Inflammatory macrophage (primary cell): ENCODE measurements around the gene HSDL2.
"Not testable (repeated sequence)": the region's sequence is repeated elsewhere in the genome, so short reads cannot be mapped to it uniquely, and the experiment has no call there.

Experiments
- DNase-seq, 2 donors: peaks; one replicate each; pipeline ENCODE4 v3.0.0-alpha.2; 2020 to 2022

Gene HSDL2

DNA sequence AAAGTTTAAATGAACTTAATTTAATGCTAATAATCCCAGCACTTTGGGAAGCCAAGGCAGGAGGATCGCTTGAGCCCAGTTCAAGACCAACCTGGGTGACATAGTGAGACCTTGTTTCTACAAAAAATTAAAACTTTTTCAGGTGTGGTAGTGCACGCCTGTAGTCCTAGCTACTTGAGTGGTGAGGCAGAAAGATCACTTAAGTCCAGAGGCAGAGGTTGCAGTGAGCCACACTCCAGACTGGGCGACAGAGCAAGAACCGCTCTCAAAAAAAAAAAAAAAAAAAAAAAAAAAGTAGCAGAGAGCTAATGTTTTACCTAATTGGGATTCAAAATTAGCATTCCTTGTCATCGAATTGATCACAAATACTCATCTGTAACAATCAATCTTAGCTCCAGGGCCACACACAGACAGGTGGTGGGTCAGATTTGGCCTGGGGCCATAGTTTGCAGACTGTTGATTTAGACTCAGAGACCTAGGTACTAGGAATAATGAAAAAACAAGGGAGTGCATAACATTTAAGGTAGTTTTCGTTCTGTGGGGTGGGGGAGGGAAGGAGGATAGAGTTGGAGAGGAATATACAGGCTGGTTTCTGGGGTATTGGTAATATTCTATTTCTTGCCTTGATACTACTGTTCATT, 21.4 kb downstream of the HSDL2 start:
- DNase-seq = no peak

DNA sequence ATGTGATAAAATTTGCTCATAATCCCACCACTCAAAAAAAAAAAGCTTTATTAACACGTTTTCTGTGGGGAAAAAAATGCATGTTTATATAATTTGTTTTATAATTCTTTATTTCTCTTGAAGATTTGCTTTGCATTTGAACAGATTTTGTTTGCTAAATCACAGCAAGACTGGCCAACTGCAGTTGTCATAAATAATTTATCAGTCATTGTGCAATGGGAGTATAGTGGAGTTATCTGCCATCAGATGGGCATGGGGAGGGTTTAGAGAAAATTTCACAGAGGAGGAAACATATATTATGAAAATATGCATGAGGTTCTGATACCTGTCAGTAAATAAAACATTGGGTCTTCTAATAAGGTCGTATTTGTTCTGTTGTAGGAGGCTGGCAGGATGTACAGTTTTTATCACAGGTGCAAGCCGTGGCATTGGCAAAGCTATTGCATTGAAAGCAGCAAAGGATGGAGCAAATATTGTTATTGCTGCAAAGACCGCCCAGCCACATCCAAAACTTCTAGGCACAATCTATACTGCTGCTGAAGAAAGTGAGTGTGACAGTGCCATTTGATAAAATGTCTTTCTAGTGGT, 23.8 kb downstream of the HSDL2 start:
- no peak for DNase-seq

DNA sequence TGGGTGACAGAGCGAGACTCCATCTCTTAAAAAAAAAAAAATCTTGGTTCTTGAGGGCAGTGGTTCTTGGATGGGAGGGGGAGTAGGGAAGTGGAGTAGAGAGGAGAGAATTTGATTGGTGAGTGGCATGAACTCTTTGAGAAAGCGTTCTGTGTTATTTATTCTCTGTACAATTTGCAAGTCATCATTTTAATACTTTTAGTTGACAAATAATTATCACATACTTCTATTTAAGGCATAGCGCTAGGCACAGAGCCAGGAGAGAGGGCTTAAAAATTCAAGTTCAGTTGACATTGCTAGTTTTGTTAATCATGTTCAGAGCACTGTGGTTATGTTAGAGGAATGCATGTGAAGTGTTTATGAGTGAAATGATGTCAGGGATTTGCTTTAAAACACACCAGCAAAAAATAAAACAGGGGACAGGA, 24.6 kb downstream of the HSDL2 start:
- DNase-seq = no peak

DNA sequence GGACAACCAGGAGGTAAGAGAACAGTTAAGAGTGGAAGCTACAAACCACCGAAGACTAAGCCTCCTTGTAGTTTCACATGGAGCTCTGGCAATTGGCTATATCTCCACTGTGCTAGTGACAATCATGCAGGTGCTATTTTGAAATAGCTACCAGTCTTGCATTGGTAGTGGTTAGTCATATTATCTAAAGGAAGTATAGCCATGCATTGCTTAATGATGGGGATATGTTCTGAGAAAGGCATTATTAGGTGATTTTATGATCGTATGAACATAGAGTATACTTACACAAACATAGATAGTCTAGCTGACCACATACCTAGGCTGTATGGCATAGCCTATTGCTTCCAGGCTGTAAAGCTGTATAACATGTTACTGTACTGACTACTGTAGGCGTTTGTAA, 28.4 kb downstream of the HSDL2 start:
- peak; percentile 32 to 58 for DNase-seq

DNA sequence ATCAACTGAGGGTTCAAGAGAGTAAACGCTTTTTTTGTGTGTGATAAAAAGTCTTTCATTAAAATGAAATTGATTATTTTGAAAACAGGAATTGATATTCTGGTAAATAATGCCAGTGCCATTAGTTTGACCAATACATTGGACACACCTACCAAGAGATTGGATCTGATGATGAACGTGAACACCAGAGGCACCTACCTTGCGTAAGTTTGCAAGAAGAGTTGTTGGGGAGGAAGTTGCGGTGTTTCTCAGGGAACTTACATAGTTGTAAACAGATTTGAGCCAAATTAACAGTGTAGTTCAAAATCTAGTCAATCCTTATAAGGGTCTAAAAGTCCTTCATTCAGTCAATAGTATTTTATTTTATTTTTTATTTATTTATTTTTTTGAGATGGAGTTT, 28.9 kb downstream of the HSDL2 start:
- DNase-seq = peak in 1 of 2 donors; percentile 4

DNA sequence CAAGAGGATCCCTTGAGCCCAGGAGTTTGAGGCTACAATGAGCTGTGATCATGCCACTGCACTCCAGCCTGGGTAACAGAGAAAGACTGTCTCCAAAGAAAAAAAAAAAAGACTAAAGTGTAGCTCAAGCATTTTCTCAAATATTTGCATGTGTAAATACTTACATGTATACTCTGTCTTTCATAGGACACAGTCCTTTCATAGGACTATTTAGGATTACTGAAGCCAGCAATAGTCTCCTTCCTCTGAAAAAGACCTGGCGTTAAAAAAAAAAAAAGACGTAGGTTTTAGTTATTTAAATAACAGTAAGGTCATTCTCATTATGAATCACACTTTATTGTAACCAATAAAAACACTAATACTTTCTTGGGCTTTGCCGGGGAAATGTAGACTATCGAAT, 29.9 kb downstream of the HSDL2 start:
- DNase-seq = no peak

DNA sequence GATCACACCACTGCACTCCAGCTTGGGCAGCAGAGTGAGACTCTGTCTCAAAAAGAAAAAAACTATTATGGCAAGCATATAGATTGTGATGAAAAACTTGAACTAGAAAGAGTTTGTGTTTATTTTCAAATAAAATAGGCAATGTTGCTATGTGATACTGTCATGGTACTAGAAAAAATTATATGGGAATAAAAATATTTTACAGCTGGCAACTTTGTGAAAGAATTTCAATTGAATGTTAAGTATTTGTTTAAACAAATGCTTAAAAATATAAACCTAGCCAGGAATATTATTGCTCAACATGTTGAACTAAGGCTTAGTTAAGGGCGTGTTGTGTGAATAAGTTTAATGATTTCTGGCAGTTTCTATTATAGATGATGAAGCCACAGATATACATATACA, 31.7 kb downstream of the HSDL2 start:
- DNase-seq = no peak

DNA sequence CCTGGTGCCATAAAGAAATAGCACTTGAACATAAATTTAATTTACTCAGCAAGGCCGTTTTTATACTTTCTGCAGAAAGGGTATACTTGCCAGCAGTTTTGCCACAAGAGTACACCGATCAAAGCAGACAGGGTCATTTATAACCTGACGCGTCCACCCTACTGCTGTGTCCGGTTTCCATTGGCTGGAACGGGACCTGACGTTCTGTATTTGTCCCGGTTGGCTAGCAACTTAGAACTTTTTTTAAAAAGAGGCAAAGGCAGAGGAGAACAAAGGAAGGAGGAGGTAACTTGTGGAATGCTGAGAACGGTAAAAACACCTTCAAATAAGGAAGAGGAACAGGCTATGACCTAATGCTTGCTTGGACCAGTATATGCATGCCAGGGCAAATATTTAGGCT, 33.8 kb downstream of the HSDL2 start:
- not testable (repeated sequence) for DNase-seq

DNA sequence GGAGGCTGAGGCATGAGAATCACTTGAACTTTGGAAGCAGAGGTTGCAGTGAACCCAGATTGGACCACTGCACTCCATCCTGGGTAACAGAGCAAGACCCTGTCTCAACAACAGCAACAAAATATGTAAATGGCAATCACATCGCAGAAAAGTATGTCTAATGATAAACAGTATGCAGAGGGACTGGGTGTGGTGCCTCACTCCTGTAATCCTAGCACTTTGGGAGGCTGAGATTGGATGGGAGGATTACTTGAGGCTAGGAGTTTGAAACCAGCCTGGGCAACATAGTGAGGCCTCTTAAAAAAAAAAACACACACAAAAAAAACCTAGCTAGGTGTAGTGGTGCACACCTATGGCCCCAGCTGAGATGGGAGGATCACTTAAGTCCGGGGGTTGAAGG, 40.3 kb downstream of the HSDL2 start:
- DNase-seq = no peak

DNA sequence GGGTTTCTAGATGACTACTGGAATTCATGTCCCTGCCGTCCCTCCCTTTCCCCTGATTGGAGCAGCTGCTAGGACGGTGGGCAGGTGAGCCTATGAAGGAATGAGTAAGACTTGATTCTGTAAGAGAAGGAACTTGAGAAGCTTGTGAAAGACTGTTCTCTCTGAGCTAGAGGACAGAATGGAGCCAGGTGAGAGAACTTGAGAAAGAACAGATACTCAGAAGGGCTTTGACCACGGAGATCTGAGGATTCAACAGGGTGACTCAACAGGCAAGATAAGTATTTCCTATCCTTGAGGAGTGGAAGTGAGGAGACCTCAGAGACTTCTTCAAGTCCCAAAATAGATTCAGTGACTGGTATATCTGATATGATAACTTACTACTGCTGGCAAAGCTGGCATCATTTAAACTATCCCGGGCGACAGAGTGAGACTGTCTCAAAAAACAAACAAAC, 41.9 kb downstream of the HSDL2 start:
- DNase-seq = no peak

DNA sequence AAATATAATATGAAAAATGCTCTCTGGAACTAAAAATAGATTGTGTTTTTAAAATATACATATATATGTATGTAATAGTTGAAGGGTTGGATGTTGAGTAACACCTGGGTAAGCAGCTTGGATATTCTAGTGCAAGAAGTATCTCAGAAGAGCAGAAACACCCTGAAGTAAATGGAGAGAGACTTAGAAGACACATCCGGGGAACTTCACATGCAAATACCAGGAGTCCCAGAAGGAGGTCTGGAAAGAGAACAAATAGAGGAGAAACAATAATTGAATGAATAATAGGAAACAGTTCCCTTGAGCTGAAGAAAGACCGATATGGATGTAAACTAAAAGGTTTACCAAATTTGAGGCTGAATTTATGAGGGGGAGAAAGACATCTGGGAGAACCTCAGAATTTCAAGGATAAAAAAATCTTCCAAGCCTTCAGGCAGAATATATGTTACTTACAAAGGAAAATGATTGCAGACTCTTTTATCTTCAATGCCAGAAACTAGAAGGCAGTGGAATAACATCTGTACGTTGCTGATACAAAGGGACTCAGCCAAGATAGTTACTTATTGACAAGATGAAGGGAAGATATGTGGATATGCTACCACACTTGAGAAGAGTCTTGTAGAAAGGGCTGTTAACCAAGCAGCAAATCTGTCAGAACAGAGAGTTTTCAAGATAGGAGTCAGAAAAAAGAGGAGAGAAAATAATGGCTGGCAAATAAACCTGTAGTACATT, 42.7 kb downstream of the HSDL2 start:
- no peak for DNase-seq

DNA sequence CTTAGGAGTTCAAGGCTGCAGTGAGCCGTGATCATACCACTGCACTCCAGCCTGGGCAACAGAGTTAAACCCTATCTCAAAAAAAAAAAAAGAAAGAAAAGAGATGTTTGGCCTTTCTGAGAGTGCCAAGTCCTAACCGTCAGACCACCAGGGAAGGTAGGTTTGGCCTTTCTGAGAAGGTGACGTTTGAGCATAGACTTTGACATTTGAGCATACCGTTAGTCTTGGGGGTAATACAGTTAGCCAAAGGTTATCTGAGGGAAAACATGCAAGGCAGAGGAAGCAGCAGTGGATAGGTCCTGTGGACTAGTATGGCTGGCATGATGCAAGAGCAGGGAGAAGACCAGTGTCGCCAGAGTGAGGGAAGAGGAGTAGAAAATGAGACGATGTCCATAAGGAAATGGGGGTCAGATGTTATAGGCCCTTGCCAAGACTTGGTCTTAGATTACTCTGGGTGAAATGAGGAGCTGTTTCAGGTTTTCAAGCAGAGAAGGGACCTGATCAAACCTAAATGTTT, 50.2 kb downstream of the HSDL2 start:
- no peak for DNase-seq

DNA sequence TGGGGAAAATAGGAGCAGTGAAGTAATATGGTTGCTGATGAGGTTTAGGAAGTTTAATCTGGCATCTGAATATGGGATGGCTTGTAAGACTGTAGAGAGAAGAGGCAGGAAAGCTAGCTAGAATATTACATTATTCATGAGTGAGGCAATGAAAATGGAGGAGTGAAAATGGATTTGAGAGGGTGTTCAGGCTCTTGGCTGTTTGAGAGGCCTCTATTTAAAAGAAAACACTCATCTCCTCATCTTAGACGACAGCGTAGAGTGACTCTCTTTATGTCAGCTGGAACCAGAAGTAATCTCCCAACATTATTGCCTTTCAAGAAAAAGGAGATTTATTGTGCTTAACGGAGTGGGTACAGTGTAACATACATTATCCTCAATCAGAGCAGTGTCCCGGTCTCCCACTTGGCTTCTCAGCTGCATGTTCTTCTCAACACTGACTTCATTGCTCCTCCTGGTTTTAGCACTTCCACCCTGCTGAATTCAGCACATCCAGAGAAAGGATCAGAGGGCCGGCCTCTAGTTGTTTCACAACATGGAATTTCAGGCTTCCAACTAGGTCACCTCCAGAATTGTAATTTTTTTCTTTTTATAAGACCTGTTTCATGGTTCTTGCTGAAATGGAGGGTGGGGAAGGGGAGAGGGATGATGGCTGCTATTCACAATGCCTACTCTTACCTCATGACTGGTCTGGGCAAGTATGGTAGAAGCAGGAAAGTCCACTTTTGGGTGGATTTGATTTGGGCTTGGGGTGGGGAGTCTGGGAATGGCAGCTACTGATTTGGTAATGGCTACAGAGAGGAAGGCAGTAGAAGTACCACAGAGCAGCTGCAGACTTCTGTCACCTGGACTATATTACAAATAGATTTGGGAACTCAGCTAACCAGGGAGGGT, 53.8 kb downstream of the HSDL2 start:
- no peak for DNase-seq

DNA sequence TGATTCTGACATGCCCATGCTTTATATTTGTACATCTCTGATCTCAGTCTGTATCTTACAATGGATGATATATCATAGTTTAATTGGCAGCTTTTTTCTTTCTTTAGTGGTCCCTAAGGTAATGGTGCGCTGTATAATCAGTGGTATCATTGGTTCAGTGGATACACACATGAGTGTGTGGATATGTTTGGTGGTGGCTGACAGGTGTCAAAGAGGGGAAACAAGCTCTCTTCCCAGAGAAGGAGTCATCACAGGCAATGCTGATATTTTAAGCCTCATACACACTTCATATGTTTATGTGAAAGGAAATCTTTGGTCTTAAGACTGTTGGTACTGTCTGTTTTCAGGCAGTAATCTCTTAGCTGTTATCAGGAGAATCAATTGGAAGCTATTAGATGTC, 54.6 kb downstream of the HSDL2 start:
- DNase-seq = no peak

DNA sequence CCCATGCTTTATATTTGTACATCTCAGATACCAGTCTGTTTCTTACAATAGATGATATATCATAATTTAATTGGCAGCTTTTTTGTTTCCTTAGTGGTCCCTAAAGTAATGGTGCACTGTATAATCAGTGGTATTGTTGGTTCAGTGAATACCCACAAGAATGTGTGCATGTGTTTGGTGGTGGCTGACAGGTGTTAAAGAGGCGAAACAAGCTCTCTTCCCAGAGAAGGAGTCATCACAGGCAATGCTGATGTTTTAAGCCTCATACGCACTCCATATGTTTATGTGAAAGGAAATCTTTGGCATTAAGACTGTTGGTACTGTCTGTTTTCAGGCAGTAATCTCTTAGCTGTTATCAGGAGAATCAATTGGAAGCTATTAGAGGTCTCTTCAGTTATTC, 57.5 kb downstream of the HSDL2 start:
- DNase-seq = no peak

DNA sequence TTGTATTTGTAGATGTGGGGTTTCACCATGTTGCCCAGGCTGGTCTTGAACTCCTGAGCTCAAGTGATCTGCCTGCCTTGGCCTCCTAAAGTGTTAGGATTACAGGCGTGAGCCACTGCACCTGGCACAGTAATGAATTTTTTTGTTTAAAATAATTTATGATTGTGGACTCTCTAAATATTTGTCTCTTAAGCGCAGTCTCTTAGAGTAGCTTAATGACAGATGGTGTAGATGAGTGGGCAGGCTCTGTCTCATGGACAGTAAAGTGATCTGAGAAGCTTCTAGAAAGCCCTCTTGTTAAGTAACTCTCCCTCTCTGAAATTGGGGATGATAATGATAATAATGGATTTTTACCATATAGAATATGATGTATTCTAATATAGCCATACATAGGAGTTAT, 59.3 kb downstream of the HSDL2 start:
- DNase-seq = no peak

DNA sequence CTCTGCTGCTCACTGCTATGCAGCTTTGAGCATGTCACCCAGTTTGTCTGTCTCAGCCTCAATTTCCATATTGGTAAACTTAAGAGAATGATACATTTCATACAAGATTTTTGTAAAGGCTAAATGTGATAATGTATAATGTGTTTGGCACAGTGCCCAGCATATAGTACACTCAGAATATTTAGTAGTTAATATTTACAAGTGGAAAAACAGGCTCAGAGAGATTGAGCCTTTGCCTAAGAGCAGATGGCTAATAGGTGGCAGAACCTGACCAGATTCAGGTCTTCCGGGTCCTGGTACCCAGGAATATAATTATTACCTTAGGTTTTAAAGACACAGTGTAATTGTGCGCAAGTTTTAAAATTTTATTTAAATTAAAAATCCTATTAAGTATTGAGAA, 59.9 kb downstream of the HSDL2 start:
- no peak for DNase-seq

DNA sequence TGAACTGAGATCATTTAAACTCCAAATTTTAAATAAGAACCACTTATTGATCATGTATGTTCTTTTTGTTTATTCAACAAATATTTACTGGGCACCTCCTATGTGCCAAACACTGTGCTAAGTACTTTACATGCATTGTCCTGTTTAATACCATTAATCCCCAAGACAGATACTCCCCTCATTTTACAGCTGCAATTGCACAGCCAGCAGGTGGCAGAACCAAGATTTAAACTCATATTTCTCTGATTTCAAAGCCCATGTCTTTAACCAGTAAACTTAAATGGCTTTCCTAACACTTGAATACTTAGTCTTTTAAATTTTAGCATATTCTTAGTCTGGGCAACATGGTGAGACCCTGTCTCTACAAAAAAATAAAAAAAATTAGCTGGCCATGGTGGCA, 63.3 kb downstream of the HSDL2 start:
- peak; percentile 16 to 47 for DNase-seq

DNA sequence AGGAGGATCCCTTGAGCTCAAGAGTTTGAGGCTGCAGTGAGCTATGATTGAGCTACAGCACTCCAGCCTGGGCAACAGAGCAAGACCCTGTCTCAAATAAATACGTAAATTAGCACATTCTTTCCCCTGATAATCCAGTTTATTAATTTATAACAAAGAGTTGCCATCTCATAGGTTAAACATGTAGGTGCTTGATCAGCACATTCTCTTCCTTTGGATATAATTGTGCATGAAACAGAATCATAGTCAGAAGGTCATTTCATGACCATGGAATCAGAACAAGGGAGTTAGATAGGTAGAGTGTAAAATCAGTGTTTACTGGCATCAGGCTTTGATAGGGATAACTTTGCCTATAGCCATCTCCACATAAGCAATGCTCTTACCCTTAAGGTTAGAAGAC, 63.7 kb downstream of the HSDL2 start:
- no peak for DNase-seq

DNA sequence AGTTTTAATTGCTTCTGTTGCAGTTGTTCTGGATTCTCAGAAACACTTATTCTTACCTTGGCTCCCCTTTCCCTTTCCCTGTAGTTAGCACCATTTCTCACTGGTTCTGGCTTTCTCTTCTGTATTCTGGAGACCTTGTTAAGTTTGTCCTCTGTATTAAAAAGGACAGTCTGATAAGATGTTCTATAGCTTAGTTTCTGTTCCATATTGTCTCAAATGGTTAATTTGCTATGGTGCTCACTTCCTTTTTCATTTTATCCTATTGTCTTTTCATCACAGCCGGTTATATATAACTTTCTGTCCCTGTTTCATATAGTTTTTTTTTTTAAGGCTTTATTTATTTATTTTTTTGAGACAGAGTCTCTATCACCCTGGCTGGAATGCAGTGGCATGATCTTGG, 65.3 kb downstream of the HSDL2 start:
- no peak for DNase-seq

DNA sequence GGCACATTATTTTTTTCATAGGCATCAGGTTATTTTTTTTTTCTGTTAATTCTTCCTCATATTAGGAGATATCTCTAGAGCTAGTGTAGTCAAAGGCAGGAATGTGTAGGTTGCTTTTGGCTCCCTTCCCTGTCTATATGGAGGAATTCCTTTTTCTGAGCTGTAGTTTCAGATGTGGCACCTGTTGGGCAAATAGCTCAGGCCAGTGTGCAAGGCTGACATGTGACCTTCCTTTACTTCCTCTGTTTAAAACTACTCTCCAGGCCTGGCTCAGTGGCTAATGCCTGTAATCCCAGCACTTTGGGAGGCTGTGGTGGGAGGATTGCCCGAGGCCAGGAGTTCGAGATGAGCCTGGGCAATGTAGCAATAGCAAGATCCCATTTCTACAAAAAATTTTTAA, 66.2 kb downstream of the HSDL2 start:
- DNase-seq = peak; percentile 34 to 45

DNA sequence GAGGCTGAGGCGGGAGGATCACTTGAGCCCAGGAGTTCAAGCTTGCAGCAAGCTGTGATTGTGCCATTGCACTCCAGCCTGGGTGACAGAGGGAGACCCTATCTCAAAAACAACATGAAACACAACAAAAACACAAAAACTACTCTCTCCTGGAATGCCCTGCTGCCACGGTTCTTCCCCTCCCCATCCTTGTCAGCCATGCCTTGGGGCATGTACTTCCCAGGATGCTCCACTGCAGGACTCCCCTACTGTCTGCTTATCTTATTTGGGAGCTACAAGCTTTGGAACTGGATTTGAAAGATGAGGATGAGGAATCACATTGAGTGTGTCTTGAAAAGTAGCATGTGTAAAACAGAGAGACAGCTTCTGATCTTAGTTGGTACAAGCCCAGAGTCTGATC, 66.6 kb downstream of the HSDL2 start:
- DNase-seq = no peak

DNA sequence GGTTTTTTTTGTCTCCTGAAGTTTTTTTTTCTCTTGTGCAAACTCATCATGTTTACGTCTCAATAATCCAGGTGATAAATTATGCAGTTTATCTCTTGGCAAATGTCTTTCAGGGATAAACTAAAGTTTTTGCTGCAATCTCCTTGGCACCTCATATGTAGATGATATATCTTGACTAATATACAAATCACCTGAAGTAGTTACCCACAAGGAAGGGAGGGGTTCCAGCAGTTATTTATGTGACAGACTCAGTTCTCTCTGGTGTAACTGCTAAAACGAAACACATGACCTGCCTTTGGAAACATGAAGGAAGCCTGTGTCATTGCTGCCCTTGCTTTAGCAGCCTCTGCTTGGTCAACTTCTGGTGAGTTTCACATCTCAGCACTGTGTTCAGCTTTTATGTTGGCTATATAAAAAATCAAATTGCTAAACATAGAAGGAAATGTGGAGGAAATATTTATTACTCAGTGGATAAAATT, 67.4 kb downstream of the HSDL2 start:
- peak; percentile 53 to 59 for DNase-seq
